Keratinocyte (primary cell): ENCODE data around the gene SFTPA2.
"Not testable (repeated sequence)": the region's sequence is repeated elsewhere in the genome, so short reads cannot be mapped to it uniquely, and the experiment has no call there.

ENCODE experiments used
- EZH2 ChIP-seq: IDR thresholded peaks from one replicate; pipeline ENCODE4 v1.6.1; 2012; ENCODE audit warnings: inconsistent platforms, mild to moderate bottlenecking, low read length, moderate library complexity
- TF ChIP-seq, protein P1 (sequence below), 3 experiments: IDR thresholded peaks in 1 of 3; conservative IDR thresholded peaks in 1 of 3; optimal IDR thresholded peaks in 1 of 3; 2 replicates in 2 of 3; 3 replicates in 1 of 3; pipeline versions ENCODE3 to v1.5.1; 2011; ENCODE audit warnings: low read length in 3 of 3, mild to moderate bottlenecking in 3 of 3, moderate library complexity in 2 of 3, control low read depth in 1 of 3, inconsistent platforms in 1 of 3; ENCODE audit not compliant: insufficient read depth in 2 of 3; ENCODE audit errors: extremely low read depth in 1 of 3

DNA sequence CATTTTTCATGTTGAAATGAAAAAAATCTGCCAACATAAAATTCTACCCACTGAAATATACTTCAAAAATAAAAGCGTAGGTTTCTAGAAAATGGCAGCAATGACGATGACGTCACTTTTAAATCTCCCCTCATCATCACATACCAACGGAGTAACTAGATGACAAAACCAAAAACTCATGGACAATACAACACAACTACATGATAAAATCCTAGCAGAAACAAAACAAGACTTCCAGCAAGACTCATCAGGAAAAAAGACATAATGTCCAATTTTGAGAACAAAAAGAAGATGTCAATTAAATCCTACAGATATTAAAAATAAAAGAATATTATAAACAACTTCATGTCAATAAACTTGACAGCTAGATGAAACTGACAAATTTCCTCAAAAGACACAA, 31.9 kb downstream of the SFTPA2 start:
- TF ChIP-seq, protein P1, sequence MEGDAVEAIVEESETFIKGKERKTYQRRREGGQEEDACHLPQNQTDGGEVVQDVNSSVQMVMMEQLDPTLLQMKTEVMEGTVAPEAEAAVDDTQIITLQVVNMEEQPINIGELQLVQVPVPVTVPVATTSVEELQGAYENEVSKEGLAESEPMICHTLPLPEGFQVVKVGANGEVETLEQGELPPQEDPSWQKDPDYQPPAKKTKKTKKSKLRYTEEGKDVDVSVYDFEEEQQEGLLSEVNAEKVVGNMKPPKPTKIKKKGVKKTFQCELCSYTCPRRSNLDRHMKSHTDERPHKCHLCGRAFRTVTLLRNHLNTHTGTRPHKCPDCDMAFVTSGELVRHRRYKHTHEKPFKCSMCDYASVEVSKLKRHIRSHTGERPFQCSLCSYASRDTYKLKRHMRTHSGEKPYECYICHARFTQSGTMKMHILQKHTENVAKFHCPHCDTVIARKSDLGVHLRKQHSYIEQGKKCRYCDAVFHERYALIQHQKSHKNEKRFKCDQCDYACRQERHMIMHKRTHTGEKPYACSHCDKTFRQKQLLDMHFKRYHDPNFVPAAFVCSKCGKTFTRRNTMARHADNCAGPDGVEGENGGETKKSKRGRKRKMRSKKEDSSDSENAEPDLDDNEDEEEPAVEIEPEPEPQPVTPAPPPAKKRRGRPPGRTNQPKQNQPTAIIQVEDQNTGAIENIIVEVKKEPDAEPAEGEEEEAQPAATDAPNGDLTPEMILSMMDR (optimal IDR thresholded peaks at IDR 0.05 in 1 of 3, IDR thresholded peaks at IDR 0.05 in 1 of 3, conservative IDR thresholded peaks at IDR 0.05 in 1 of 3; ENCODE audit: extremely low read depth in 1 of 3, insufficient read depth in 2 of 3, low read length in 3 of 3) = not testable (repeated sequence)
- TF ChIP-seq EZH2 = not testable (repeated sequence)
